Neural progenitor cell (in vitro differentiated cells): ENCODE results near the gene TMEM134.

Source experiments
- EZH2 ChIP-seq: fragments of 200-600 bp; sonication (generic); IDR thresholded peaks from 2 replicates; pipeline ENCODE4 v1.6.1; 2017; ENCODE audit warnings: antibody characterized with exemption, mild to moderate bottlenecking, moderate library complexity
- EZH2phosphoT487 ChIP-seq: fragments of 200-600 bp; sonication (generic); IDR thresholded peaks from 2 replicates; pipeline ENCODE4 v1.6.1; 2017; ENCODE audit warnings: antibody characterized with exemption
- TF ChIP-seq, protein P1 (sequence below): fragments of 200-600 bp; sonication (generic); IDR thresholded peaks from 2 replicates; pipeline ENCODE4 v1.5.1; 2017; ENCODE audit warnings: antibody characterized with exemption, mild to moderate bottlenecking

DNA sequence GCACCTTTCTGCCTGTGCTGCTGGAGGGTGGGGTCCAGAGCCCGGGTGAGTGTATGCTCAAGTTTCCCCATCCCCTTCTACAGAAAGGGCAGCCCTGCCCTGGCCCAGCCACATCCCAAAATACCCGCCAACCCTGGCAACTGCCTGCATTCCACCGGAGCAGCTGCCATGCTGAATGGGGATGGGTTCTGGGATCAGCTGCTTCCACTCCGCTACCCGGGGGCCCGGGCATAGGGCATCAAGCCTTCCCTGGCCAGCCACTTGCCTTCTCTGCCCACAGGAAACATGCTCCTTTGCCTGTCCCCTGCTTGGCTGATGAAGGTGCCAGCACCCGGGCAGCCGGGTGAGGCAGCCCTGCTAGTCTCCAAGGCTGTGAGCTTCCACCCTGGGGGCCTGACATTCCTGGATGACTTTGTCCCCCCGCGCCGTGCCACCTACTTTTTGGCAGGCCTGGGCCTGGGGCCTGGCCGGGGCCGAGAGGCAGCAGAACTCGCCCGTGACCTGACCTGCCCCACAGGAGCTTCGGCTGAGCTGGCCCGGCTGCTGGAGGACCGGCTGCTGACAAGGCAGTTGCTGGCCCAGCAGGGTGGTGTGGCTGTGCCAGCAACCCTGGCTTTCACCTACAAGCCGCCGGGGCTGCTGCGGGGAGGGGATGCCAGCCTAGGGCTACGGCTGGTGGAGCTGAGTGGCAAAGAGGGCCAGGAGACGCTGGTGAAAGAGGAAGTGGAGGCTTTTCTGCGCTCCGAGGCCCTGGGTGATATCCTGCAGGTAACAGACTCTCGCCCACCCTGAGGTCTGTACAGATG, 50.4 kb downstream of the TMEM134 start:
- TF ChIP-seq, protein P1, sequence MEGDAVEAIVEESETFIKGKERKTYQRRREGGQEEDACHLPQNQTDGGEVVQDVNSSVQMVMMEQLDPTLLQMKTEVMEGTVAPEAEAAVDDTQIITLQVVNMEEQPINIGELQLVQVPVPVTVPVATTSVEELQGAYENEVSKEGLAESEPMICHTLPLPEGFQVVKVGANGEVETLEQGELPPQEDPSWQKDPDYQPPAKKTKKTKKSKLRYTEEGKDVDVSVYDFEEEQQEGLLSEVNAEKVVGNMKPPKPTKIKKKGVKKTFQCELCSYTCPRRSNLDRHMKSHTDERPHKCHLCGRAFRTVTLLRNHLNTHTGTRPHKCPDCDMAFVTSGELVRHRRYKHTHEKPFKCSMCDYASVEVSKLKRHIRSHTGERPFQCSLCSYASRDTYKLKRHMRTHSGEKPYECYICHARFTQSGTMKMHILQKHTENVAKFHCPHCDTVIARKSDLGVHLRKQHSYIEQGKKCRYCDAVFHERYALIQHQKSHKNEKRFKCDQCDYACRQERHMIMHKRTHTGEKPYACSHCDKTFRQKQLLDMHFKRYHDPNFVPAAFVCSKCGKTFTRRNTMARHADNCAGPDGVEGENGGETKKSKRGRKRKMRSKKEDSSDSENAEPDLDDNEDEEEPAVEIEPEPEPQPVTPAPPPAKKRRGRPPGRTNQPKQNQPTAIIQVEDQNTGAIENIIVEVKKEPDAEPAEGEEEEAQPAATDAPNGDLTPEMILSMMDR: no peak
- TF ChIP-seq EZH2phosphoT487 (no peak), EZH2 (no peak)
